OCI-LY7 (cell line): ENCODE results near the gene RPS6KA2. TPM values are rescaled to one million over a fixed set of nuclear protein-coding genes. Genes with fewer than 3 reads are reported as not detected.

ENCODE experiments used
- BruUV-seq: library from RNA; stranded (reverse); fragments of 400-500 nt; replicated peaks from 2 replicates; lab custom pipeline; 2021; lab: Mats Ljungman, UMichigan
- CTCF ChIA-PET: fragments of 300-600 bp; sonication (Branson Sonifier 250); formaldehyde crosslinking; loops from one replicate; lab custom pipeline; 2022; ENCODE audit warnings: antibody characterized with exemption; ENCODE audit not compliant: unreplicated experiment; lab: Charles Lee
- POLR2A ChIA-PET: fragments of 300-600 bp; sonication (Branson Sonifier 250); formaldehyde crosslinking; loops from one replicate; lab custom pipeline; 2022; ENCODE audit warnings: antibody characterized with exemption; lab: Charles Lee
- DNase-seq: peaks from one replicate; pipeline ENCODE4 v3.0.0-alpha.2; 2015; ENCODE audit warnings: low spot score
- H2AFZ ChIP-seq: fragments of 200-600 bp; sonication (generic), shearing (Covaris generic); 2 replicates; pipeline ENCODE4 v1.6.1; 2014; ENCODE audit warnings: mild to moderate bottlenecking, antibody characterized with exemption, low read length, moderate library complexity
- H3K27ac ChIP-seq: fragments of 200-600 bp; sonication (generic); 2 replicates; pipeline ENCODE4 v1.5.1; 2014; ENCODE audit warnings: mixed run types, low read depth, mild to moderate bottlenecking, moderate library complexity, low read length, inconsistent platforms; ENCODE audit not compliant: poor library complexity, severe bottlenecking
- H3K36me3 ChIP-seq: fragments of 200-600 bp; sonication (generic); 2 replicates; pipeline ENCODE4 v1.6.1; 2014; ENCODE audit warnings: mild to moderate bottlenecking, antibody characterized with exemption, low read length, moderate library complexity, mixed read lengths; ENCODE audit not compliant: insufficient read depth
- H3K4me1 ChIP-seq: fragments of 200-600 bp; sonication (generic); 2 replicates; pipeline ENCODE4 v1.5.1; 2014; ENCODE audit warnings: mild to moderate bottlenecking, low read length; ENCODE audit not compliant: insufficient read depth, poor library complexity, severe bottlenecking
- H3K4me2 ChIP-seq: fragments of 200-600 bp; sonication (generic); 2 replicates; pipeline ENCODE4 v1.6.1; 2014; ENCODE audit warnings: mild to moderate bottlenecking, low read length
- H3K4me3 ChIP-seq: fragments of 200-600 bp; sonication (generic); 2 replicates; pipeline ENCODE4 v1.5.1; 2014; ENCODE audit warnings: mild to moderate bottlenecking, low read depth, low read length; ENCODE audit not compliant: poor library complexity, severe bottlenecking
- H3K79me2 ChIP-seq: fragments of 200-600 bp; sonication (generic); 2 replicates; pipeline ENCODE4 v1.6.1; 2016; ENCODE audit warnings: low read depth, mild to moderate bottlenecking, low read length, moderate library complexity, mixed read lengths; ENCODE audit not compliant: insufficient read depth
- H3K9me2 ChIP-seq: fragments of 200-600 bp; sonication (generic); 2 replicates; pipeline ENCODE4 v1.6.1; 2016; ENCODE audit warnings: mild to moderate bottlenecking, low read length, mixed read lengths; ENCODE audit not compliant: insufficient read depth
- H3K9me3 ChIP-seq: fragments of 200-600 bp; sonication (generic); 2 replicates; pipeline ENCODE4 v1.6.1; 2014; ENCODE audit warnings: mild to moderate bottlenecking, mixed run types, low read length, mixed read lengths
- H4K20me1 ChIP-seq: fragments of 200-600 bp; sonication (generic); 2 replicates; pipeline ENCODE4 v1.6.1; 2014; ENCODE audit warnings: mild to moderate bottlenecking, antibody characterized with exemption, low read length, moderate library complexity, mixed read lengths; ENCODE audit not compliant: insufficient read depth
- CTCF ChIP-seq: fragments of 200-600 bp; sonication (generic); conservative IDR thresholded peaks from 2 replicates; pipeline ENCODE4 v1.5.1; 2014; ENCODE audit warnings: mild to moderate bottlenecking, antibody characterized with exemption, low read length, moderate library complexity, mixed read lengths
- EZH2phosphoT487 ChIP-seq: fragments of 200-600 bp; sonication (generic); IDR thresholded peaks from 2 replicates; pipeline ENCODE4 v1.6.1; 2018; ENCODE audit warnings: low read depth, borderline replicate concordance, mild to moderate bottlenecking, mixed run types, antibody characterized with exemption, low read length, moderate library complexity, mixed read lengths
- intact Hi-C: fragments of 100-400 bp; cut with micrococcal nuclease; formaldehyde crosslinking; loops from one replicate; pipeline ENCODE4 v1.10.0; 2022; ENCODE audit not compliant: unreplicated experiment
- total RNA-seq, 2 experiments: library from RNA; depleted of rRNA in 1 of 2; stranded (reverse); fragments of >200 nt in 1 of 2; shearing (Covaris generic) in 1 of 2; gene quantifications; 2 replicates each; pipeline ENCODE4 v1.2.3, GENCODE V29; 2014 to 2022

RPS6KA2 gene
- total RNA-seq, 2 experiments from 2014 or later, result 0.69 to 1.9 TPM

GRCh38 chr6:166507809-166508564 lies 119.1 kb downstream of the RPS6KA2 start:
- no peak for TF ChIP-seq EZH2phosphoT487
- TF ChIP-seq CTCF, result no peak
- no peak for DNase-seq
- Histone ChIP-seq H3K9me2 (no peaks in the 10 kb centered on the region), H3K9me3 (no peaks in the 10 kb centered on the region), H2AFZ (no peak overlapping the region), H3K36me3 (no peaks in the 10 kb centered on the region), H3K4me2 (no peak overlapping the region), H3K4me3 (no peak overlapping the region), H3K4me1 (no peaks in the 10 kb centered on the region), H3K79me2 (no peaks in the 10 kb centered on the region), H4K20me1 (no peaks in the 10 kb centered on the region), H3K27ac (no peak overlapping the region)
- intact Hi-C loops, result no loop called here
- ChIA-PET POLR2A (interaction anchor here (0.9 kb wide), 2 partner anchors 26 to 516 kb away, joined by 3 to 6 read pairs; no protein-coding TSS in a partner anchor), CTCF (no interaction called here)
- no TSS peak for BruUV-seq

DNA sequence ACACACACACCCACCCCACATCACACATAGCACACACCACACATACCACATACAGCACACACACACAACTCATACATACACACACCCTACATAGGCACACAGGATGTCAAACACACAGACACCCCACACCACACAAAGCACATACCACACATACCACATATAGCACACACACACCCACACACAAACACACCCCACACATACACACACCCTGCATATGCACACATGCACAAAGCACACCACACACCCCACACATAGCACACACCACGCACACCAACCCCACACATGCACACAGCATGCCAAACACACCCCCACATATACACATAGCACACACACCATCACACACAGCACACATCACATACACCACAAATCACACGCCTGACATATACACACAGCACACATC lies 119.7 kb downstream of the RPS6KA2 start:
- Histone ChIP-seq H3K4me2 (no peak overlapping the region), H3K9me2 (no peaks in the 10 kb centered on the region), H3K27ac (no peak overlapping the region), H3K4me1 (no peaks in the 10 kb centered on the region), H4K20me1 (no peaks in the 10 kb centered on the region), H3K79me2 (no peaks in the 10 kb centered on the region), H3K36me3 (no peaks in the 10 kb centered on the region), H3K4me3 (no peak overlapping the region), H3K9me3 (no peaks in the 10 kb centered on the region), H2AFZ (no peak overlapping the region)
- CTCF ChIA-PET, result no interaction called here
- TF ChIP-seq CTCF (no peak), EZH2phosphoT487 (no peak)
- BruUV-seq, result no TSS peak
- intact Hi-C loops, result no loop called here
- POLR2A ChIA-PET, result no interaction called here
- no peak for DNase-seq

GRCh38 chr6:166505133-166505905 lies 121.7 kb downstream of the RPS6KA2 start:
- Histone ChIP-seq H3K27ac (no peak overlapping the region), H3K36me3 (no peaks in the 10 kb centered on the region), H4K20me1 (no peaks in the 10 kb centered on the region), H3K4me2 (no peak overlapping the region), H3K4me3 (no peak overlapping the region), H2AFZ (no peak overlapping the region), H3K79me2 (no peaks in the 10 kb centered on the region), H3K4me1 (no peaks in the 10 kb centered on the region), H3K9me3 (no peaks in the 10 kb centered on the region), H3K9me2 (no peaks in the 10 kb centered on the region)
- ChIA-PET POLR2A (no interaction called here), CTCF (no interaction called here)
- intact Hi-C loops, result no loop called here
- DNase-seq, result no peak
- BruUV-seq, result no TSS peak
- TF ChIP-seq EZH2phosphoT487 (no peak), CTCF (no peak)
